Endothelial cell of umbilical vein (primary cell): Measurements from ENCODE around the gene CFAP73. TPM values are rescaled to one million over a fixed set of nuclear protein-coding genes. Genes with fewer than 3 reads are reported as not detected.

ENCODE experiments used
- BruUV-seq: library from RNA; stranded (reverse); fragments of 400-500 nt; replicated peaks from 2 replicates; lab custom pipeline; 2021; lab: Mats Ljungman, UMichigan
- CTCF ChIA-PET: fragments of 300-600, 350-600 bp; sonication (Branson Sonifier 250); formaldehyde crosslinking; loops from one replicate; lab custom pipeline; 2021; ENCODE audit warnings: antibody characterized with exemption, inconsistent platforms; lab: Charles Lee
- POLR2A ChIA-PET: fragments of 300-600, 350-600 bp; sonication (Branson Sonifier 250); formaldehyde crosslinking; loops from one replicate; lab custom pipeline; 2021; ENCODE audit warnings: antibody characterized with exemption, inconsistent platforms; lab: Charles Lee
- DNase-seq: peaks from one replicate; pipeline ENCODE4 v3.0.0-alpha.2; 2011; ENCODE audit warnings: low read depth, low spot score
- FAIRE-seq: peaks from 2 replicates; lab custom pipeline; 2011; peaks lifted over from hg19 to GRCh38; lab: Jason Lieb, UNC
- H2AFZ ChIP-seq: 2 replicates; pipeline ENCODE4 v1.6.0; 2012; ENCODE audit warnings: low read depth, low read length, control low read depth, inconsistent platforms
- H3K27ac ChIP-seq: 2 replicates; pipeline ENCODE4 v1.5.1; 2011; ENCODE audit warnings: low read depth, mild to moderate bottlenecking, control low read depth, low read length, moderate library complexity; ENCODE audit not compliant: insufficient read depth
- H3K27me3 ChIP-seq, 2 experiments: 2 replicates each; pipeline versions ENCODE4 v1.6.0 to v1.6.1; 2011; ENCODE audit warnings: low read length in 2 of 2, mixed read lengths in 1 of 2; ENCODE audit not compliant: control insufficient read depth in 2 of 2, insufficient read depth in 2 of 2
- H3K36me3 ChIP-seq, 2 experiments: 2 replicates in 1 of 2; 3 replicates in 1 of 2; pipeline ENCODE4 v1.5.1; 2011; ENCODE audit warnings: low read length in 2 of 2, mild to moderate bottlenecking in 1 of 2, moderate library complexity in 1 of 2; ENCODE audit not compliant: control insufficient read depth in 2 of 2, insufficient read depth in 2 of 2; ENCODE audit errors: extremely low read depth in 1 of 2
- H3K4me1 ChIP-seq: 3 replicates; pipeline ENCODE4 v1.5.1; 2011; ENCODE audit warnings: mild to moderate bottlenecking, low read length; ENCODE audit not compliant: control insufficient read depth, insufficient read depth; ENCODE audit errors: extremely low read depth
- H3K4me2 ChIP-seq: 2 replicates; pipeline ENCODE4 v1.6.1; 2011; ENCODE audit warnings: low read length, control low read depth, mixed read lengths; ENCODE audit not compliant: insufficient read depth
- H3K4me3 ChIP-seq, 3 experiments: fragments of 200-600 bp in 1 of 3; sonication (generic), shearing (Covaris generic) in 1 of 3; replicated peaks in 1 of 3; 2 replicates each; pipeline ENCODE4 v1.5.1; 2011 to 2016; ENCODE audit warnings: control low read depth in 3 of 3, low read length in 3 of 3, mild to moderate bottlenecking in 2 of 3, inconsistent platforms in 1 of 3, low read depth in 1 of 3, moderate library complexity in 1 of 3; ENCODE audit not compliant: insufficient read depth in 1 of 3
- H3K79me2 ChIP-seq: 2 replicates; pipeline ENCODE4 v1.6.0; 2012; ENCODE audit warnings: low read length, inconsistent platforms; ENCODE audit not compliant: control insufficient read depth, insufficient read depth
- H3K9ac ChIP-seq: replicated peaks from 2 replicates; pipeline ENCODE3; 2011; ENCODE audit warnings: low read length, control low read depth; ENCODE audit not compliant: insufficient read depth; ENCODE audit errors: extremely low read depth
- H3K9me1 ChIP-seq: replicated peaks from 3 replicates; pipeline ENCODE4 v1.6.0; 2011; ENCODE audit warnings: mild to moderate bottlenecking, low read length; ENCODE audit not compliant: control insufficient read depth, insufficient read depth; ENCODE audit errors: extremely low read depth
- H3K9me3 ChIP-seq: replicated peaks from 2 replicates; pipeline ENCODE4 v1.5.1; 2012; ENCODE audit warnings: low read length, inconsistent platforms; ENCODE audit not compliant: control insufficient read depth, insufficient read depth
- H4K20me1 ChIP-seq: replicated peaks from 2 replicates; pipeline ENCODE3; 2011; ENCODE audit warnings: mild to moderate bottlenecking, low read length; ENCODE audit not compliant: control insufficient read depth, insufficient read depth; ENCODE audit errors: extremely low read depth
- EZH2 ChIP-seq: IDR thresholded peaks from 2 replicates; pipeline ENCODE4 v1.6.1; 2012; ENCODE audit warnings: borderline replicate concordance, low read depth, mild to moderate bottlenecking, moderate library complexity, low read length, inconsistent platforms; ENCODE audit not compliant: severe bottlenecking
- FOS ChIP-seq: IDR thresholded peaks from 2 replicates; pipeline ENCODE4 v1.6.1; 2011; ENCODE audit warnings: mild to moderate bottlenecking, low read length, moderate library complexity, borderline replicate concordance; ENCODE audit not compliant: insufficient read depth
- GATA2 ChIP-seq: IDR thresholded peaks from 2 replicates; pipeline ENCODE4 v1.7.0; 2011; ENCODE audit warnings: low read depth, mild to moderate bottlenecking, moderate library complexity, mixed read lengths, low read length; ENCODE audit not compliant: insufficient read length, insufficient read depth
- JUN ChIP-seq: IDR thresholded peaks from 2 replicates; pipeline ENCODE4 v1.6.1; 2011; ENCODE audit warnings: borderline replicate concordance, low read depth; ENCODE audit not compliant: insufficient read length, insufficient read depth
- MAX ChIP-seq: IDR thresholded peaks from 2 replicates; pipeline ENCODE4 v1.6.1; 2011; ENCODE audit not compliant: insufficient read depth, insufficient read length
- MYC ChIP-seq: IDR thresholded peaks from one replicate; pipeline ENCODE4 v1.6.1; 2011; ENCODE audit warnings: mild to moderate bottlenecking, low read depth, low read length
- POLR2A ChIP-seq: IDR thresholded peaks from 2 replicates; pipeline ENCODE4 v1.6.1; 2012; ENCODE audit warnings: low read depth, mild to moderate bottlenecking, control low read depth, low read length
- POLR2AphosphoS5 ChIP-seq: IDR thresholded peaks from 2 replicates; pipeline ENCODE4 v1.6.1; 2012; ENCODE audit warnings: low read depth, mild to moderate bottlenecking, control low read depth, low read length, moderate library complexity; ENCODE audit not compliant: insufficient read depth
- dilution Hi-C: fragments of 300-500 bp; cut with MboI; formaldehyde crosslinking; loops from one replicate; pipeline ENCODE4 v1.15.0; 2019; ENCODE audit warnings: low sequenced_read_pairs; ENCODE audit not compliant: extremely low pct_ligation_motif_present
- intact Hi-C: fragments of 100-400 bp; cut with micrococcal nuclease; formaldehyde crosslinking; loops from one replicate; pipeline ENCODE4 v1.10.0; 2022
- polyA plus RNA-seq, 4 experiments: library from polyadenylated mRNA; depleted of rRNA in 3 of 4; stranded (reverse) in 3 of 4; unstranded in 1 of 4; fragments of >200 nt; gene quantifications; 2 replicates each; pipeline versions ENCODE4 v1.2.1 to v1.2.3, GENCODE V29; 2011 to 2012; ENCODE audit warnings: missing spikeins in 1 of 4
- total RNA-seq: library from RNA; stranded (reverse); gene quantifications from 2 replicates; pipeline ENCODE4 v1.2.3, GENCODE V29; 2021
- TF ChIP-seq, protein P1 (sequence below), 2 donors: IDR thresholded peaks; 1 replicate in 1 of 2; 2 replicates in 1 of 2; pipeline ENCODE4 v1.5.1; 2011; ENCODE audit warnings: low read length in 2 of 2, mild to moderate bottlenecking in 2 of 2, moderate library complexity in 2 of 2, control low read depth in 1 of 2, inconsistent platforms in 1 of 2, low read depth in 1 of 2; ENCODE audit not compliant: insufficient read depth in 1 of 2; ENCODE audit errors: extremely low read depth in 1 of 2

CFAP73 gene
- total and polyA plus RNA-seq, 2 donors (not counting 3 experiments of a cell fraction or from before 2014, with no cell fraction given), result not detected

DNA sequence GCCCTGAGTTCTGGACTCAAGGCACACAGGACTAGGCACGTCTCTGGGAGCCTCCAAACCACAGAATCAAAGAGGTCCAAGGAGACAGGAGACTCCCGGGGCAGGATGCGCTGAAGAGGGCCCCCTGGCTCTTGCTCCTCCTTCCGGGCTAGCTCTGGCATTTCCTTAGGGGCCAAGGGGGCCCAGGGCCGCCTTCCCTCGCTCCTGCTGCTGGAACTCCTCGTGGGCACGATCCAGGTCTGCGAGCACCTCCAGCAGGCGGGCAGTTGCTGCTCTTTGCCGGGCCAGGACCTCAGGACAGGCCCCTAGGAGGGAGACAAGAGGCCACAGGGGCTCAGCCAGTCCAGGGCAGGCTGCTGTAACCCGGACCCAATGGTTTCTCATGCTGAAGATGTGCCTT is 49.8 kb upstream of the CFAP73 start:
- Histone ChIP-seq H3K4me2 (no peak overlapping the region), H3K9ac (no peak overlapping the region), H3K27ac (no peak overlapping the region), H2AFZ (no peak overlapping the region), H3K9me3 (no peaks in the 10 kb centered on the region), H3K4me3 (no peak overlapping the region), H4K20me1 (no peaks in the 10 kb centered on the region), H3K79me2 (no peaks in the 10 kb centered on the region), H3K9me1 (no peaks in the 10 kb centered on the region), H3K36me3 (no peaks in the 10 kb centered on the region), H3K4me1 (no peaks in the 10 kb centered on the region), H3K27me3 (peaks cover 0 to 2% of the 10 kb centered on the region in 2 experiments)
- dilution Hi-C loops (no loop called here), intact Hi-C loops (loop anchor here (5.0 kb wide), 1 partner anchor 53 kb away; no protein-coding TSS in a partner anchor)
- DNase-seq (no peak), FAIRE-seq (no peak)
- TF ChIP-seq EZH2 (no peak), MYC (no peak), MAX (no peak), FOS (no peak), GATA2 (no peak), POLR2A (no peak), POLR2AphosphoS5 (no peak), JUN (no peak)
- TF ChIP-seq, protein P1, sequence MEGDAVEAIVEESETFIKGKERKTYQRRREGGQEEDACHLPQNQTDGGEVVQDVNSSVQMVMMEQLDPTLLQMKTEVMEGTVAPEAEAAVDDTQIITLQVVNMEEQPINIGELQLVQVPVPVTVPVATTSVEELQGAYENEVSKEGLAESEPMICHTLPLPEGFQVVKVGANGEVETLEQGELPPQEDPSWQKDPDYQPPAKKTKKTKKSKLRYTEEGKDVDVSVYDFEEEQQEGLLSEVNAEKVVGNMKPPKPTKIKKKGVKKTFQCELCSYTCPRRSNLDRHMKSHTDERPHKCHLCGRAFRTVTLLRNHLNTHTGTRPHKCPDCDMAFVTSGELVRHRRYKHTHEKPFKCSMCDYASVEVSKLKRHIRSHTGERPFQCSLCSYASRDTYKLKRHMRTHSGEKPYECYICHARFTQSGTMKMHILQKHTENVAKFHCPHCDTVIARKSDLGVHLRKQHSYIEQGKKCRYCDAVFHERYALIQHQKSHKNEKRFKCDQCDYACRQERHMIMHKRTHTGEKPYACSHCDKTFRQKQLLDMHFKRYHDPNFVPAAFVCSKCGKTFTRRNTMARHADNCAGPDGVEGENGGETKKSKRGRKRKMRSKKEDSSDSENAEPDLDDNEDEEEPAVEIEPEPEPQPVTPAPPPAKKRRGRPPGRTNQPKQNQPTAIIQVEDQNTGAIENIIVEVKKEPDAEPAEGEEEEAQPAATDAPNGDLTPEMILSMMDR (IDR thresholded peaks at IDR 0.05; ENCODE audit: extremely low read depth in 1 of 2, insufficient read depth in 1 of 2, low read depth in 1 of 2, low read length in 2 of 2), result no peak
- ChIA-PET CTCF (interaction anchor here (7.1 kb wide), 1 partner anchor 107 kb away, joined by 99 read pairs; no protein-coding TSS in a partner anchor), POLR2A (no interaction called here)
- no TSS peak for BruUV-seq
